Vagina (tissue), 2 donors: ENCODE results near the gene SCGN.

Experiments
- POLR2A ChIP-seq, 2 donors: fragments of 450-650 bp; IDR thresholded peaks; one replicate each; pipeline ENCODE4 v1.6.1; 2017; ENCODE audit warnings: antibody characterized with exemption in 2 of 2, mild to moderate bottlenecking in 2 of 2, moderate library complexity in 2 of 2
- TF ChIP-seq, protein P1 (sequence below), 3 experiments: fragments of 450-650 bp in 2 of 3; fragments of 200-600 bp in 1 of 3; sonication (generic) in 1 of 3; IDR thresholded peaks; one replicate each; pipeline ENCODE4 v1.5.1; 2017 to 2019; ENCODE audit warnings: antibody characterized with exemption in 3 of 3, mild to moderate bottlenecking in 2 of 3, moderate library complexity in 2 of 3

DNA sequence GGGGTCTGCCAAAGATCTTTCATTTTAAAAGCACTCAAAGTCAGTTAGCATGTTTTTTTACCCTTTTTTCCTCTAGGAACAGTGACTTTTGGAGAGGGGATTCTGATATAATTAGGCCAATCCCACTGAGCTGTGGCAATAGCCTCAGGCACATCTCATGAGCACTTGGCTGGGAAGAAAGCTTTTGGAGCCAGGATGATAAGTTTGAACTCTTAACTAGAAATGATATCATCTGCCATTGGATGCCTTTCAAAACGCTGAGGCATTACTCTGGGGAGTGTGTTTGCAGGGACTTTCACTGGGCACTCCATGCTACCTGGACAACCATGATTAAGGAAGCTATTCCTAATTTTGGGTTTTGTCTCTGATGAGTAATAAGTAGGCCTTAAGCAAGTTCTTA lies 3.7 kb downstream of the SCGN start:
- TF ChIP-seq POLR2A (IDR thresholded peaks at IDR 0.05): no peak
- TF ChIP-seq, protein P1, sequence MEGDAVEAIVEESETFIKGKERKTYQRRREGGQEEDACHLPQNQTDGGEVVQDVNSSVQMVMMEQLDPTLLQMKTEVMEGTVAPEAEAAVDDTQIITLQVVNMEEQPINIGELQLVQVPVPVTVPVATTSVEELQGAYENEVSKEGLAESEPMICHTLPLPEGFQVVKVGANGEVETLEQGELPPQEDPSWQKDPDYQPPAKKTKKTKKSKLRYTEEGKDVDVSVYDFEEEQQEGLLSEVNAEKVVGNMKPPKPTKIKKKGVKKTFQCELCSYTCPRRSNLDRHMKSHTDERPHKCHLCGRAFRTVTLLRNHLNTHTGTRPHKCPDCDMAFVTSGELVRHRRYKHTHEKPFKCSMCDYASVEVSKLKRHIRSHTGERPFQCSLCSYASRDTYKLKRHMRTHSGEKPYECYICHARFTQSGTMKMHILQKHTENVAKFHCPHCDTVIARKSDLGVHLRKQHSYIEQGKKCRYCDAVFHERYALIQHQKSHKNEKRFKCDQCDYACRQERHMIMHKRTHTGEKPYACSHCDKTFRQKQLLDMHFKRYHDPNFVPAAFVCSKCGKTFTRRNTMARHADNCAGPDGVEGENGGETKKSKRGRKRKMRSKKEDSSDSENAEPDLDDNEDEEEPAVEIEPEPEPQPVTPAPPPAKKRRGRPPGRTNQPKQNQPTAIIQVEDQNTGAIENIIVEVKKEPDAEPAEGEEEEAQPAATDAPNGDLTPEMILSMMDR (IDR thresholded peaks at IDR 0.05): no peak
